B cell (primary cell): ENCODE results near the gene RPP38. TPM values are rescaled to one million over a fixed set of nuclear protein-coding genes. Genes with fewer than 3 reads are reported as not detected.

Source experiments
- ATAC-seq: fragments of 200-7000 bp; cut with Tn5 transposase; one replicate; pipeline ENCODE4 v1.10.0; 2021; ENCODE audit warnings: low read depth, mild to moderate bottlenecking, moderate number of reproducible peaks, moderate library complexity
- CTCF ChIA-PET: fragments of 350-600 bp; sonication (Branson Sonifier 250); formaldehyde crosslinking; loops from one replicate; lab custom pipeline; 2021; ENCODE audit warnings: antibody characterized with exemption, inconsistent platforms; lab: Charles Lee
- POLR2A ChIA-PET: fragments of 350-600 bp; sonication (Branson Sonifier 250); formaldehyde crosslinking; loops from one replicate; lab custom pipeline; 2021; ENCODE audit warnings: antibody characterized with exemption; lab: Charles Lee
- DNase-seq: peaks from one replicate; pipeline ENCODE4 v3.0.0; 2013
- H2AFZ ChIP-seq: 2 replicates; pipeline ENCODE4 v1.6.1; 2012; ENCODE audit warnings: mild to moderate bottlenecking, low read depth, low read length; ENCODE audit not compliant: insufficient read depth, poor library complexity, severe bottlenecking
- H3K27ac ChIP-seq, 2 donors: 1 replicate in 1 of 2; 2 replicates in 1 of 2; pipeline ENCODE4 v1.5.1; 2012 to 2013; ENCODE audit warnings: low read length in 2 of 2, mild to moderate bottlenecking in 2 of 2, moderate library complexity in 1 of 2
- H3K27me3 ChIP-seq, 4 experiments: fragments of 200-600 bp in 1 of 4; sonication (generic) in 1 of 4; replicated peaks in 1 of 4; 1 replicate in 2 of 4; 2 replicates in 2 of 4; pipeline versions ENCODE4 v1.6.1 to v1.7.0; 2013 to 2016; ENCODE audit warnings: low read length in 3 of 4, mild to moderate bottlenecking in 2 of 4, mixed read lengths in 1 of 4, moderate library complexity in 1 of 4; ENCODE audit not compliant: insufficient read depth in 4 of 4, control insufficient read depth in 3 of 4; ENCODE audit errors: control extremely low read depth in 1 of 4
- H3K36me3 ChIP-seq, 2 experiments: replicated peaks in 1 of 2; 1 replicate in 1 of 2; 2 replicates in 1 of 2; pipeline versions ENCODE4 v1.6.1 to v1.7.1; 2013; ENCODE audit warnings: low read length in 1 of 2; ENCODE audit not compliant: insufficient read depth in 2 of 2, control insufficient read depth in 1 of 2; ENCODE audit errors: control extremely low read depth in 1 of 2, extremely low read depth in 1 of 2
- H3K4me1 ChIP-seq, 2 donors: fragments of 200-600 bp in 1 of 2; sonication (generic) in 1 of 2; 1 replicate in 1 of 2; 2 replicates in 1 of 2; pipeline versions ENCODE4 v1.5.1 to v1.6.1; 2013 to 2017; ENCODE audit warnings: low read length in 2 of 2; ENCODE audit not compliant: control insufficient read depth in 2 of 2, insufficient read depth in 2 of 2
- H3K4me2 ChIP-seq: replicated peaks from 2 replicates; pipeline ENCODE3; 2012; ENCODE audit warnings: mild to moderate bottlenecking, low read depth, low read length; ENCODE audit not compliant: poor library complexity, severe bottlenecking
- H3K4me3 ChIP-seq, 5 experiments: fragments of 200-600 bp in 1 of 5; sonication (generic) in 1 of 5; 1 replicate in 3 of 5; 2 replicates in 2 of 5; pipeline versions ENCODE4 v1.5.1 to v1.7.0; 2011 to 2016; ENCODE audit warnings: low read length in 4 of 5, mild to moderate bottlenecking in 4 of 5, low read depth in 2 of 5, control low read depth in 1 of 5, moderate library complexity in 1 of 5; ENCODE audit not compliant: insufficient read depth in 1 of 5; ENCODE audit errors: control extremely low read depth in 1 of 5, extremely low read depth in 1 of 5
- H3K79me2 ChIP-seq: fragments of 200-600 bp; sonication (generic); one replicate; pipeline ENCODE4 v1.6.0; 2016; ENCODE audit warnings: low read length; ENCODE audit not compliant: control insufficient read depth, insufficient read depth
- H3K9ac ChIP-seq: fragments of 200-600 bp; sonication (generic); 2 replicates; pipeline ENCODE4 v1.6.1; 2017; ENCODE audit warnings: mild to moderate bottlenecking, low read length, moderate library complexity
- H3K9me3 ChIP-seq, 3 donors: one replicate each; pipeline versions ENCODE4 v1.6.1 to v1.7.1; 2013; ENCODE audit warnings: low read length in 2 of 3; ENCODE audit not compliant: control insufficient read depth in 2 of 3, insufficient read depth in 1 of 3; ENCODE audit errors: control extremely low read depth in 1 of 3
- H4K20me1 ChIP-seq: 2 replicates; pipeline ENCODE4 v1.6.0; 2012; ENCODE audit warnings: mild to moderate bottlenecking, low read length; ENCODE audit not compliant: insufficient read depth, control insufficient read depth, poor library complexity, severe bottlenecking
- H3K27ac Mint-ChIP-seq: one replicate; pipeline ENCODE4 v1.8.0; 2021; ENCODE audit warnings: mixed read lengths
- H3K27me3 Mint-ChIP-seq: one replicate; pipeline ENCODE4 v1.8.0; 2021; ENCODE audit warnings: mixed read lengths
- H3K4me1 Mint-ChIP-seq: one replicate; pipeline ENCODE4 v1.8.0; 2021; ENCODE audit warnings: mixed read lengths
- H3K4me3 Mint-ChIP-seq: one replicate; pipeline ENCODE4 v1.8.0; 2021; ENCODE audit warnings: mixed read lengths
- H3K9me3 Mint-ChIP-seq: one replicate; pipeline ENCODE4 v1.8.0; 2022; ENCODE audit warnings: mixed read lengths; ENCODE audit not compliant: insufficient read depth
- CTCF ChIP-seq: fragments of 200-600 bp; IDR thresholded peaks from one replicate; pipeline ENCODE4 v1.8.0; 2022; ENCODE audit warnings: antibody characterized with exemption, mild to moderate bottlenecking
- EZH2 ChIP-seq: IDR thresholded peaks from 2 replicates; pipeline ENCODE4 v1.6.1; 2012; ENCODE audit warnings: borderline replicate concordance, low read depth, mild to moderate bottlenecking, moderate library complexity, low read length; ENCODE audit not compliant: insufficient read depth, poor library complexity, severe bottlenecking
- whole genome bisulfite sequencing: methylation state at CpG from one replicate; pipeline ENCODE4 v1.1.5; 2013; ENCODE audit warnings: missing lambda C conversion rate; ENCODE audit not compliant: insufficient coverage; 5-methylcytosine and 5-hydroxymethylcytosine counted together
- intact Hi-C: fragments of 100-400 bp; cut with micrococcal nuclease; formaldehyde crosslinking; loops from one replicate; pipeline ENCODE4 v1.10.0; 2022
- polyA plus RNA-seq: library from polyadenylated mRNA; depleted of rRNA; stranded (reverse); fragments of >200 nt; gene quantifications from 2 replicates; pipeline ENCODE4 v1.2.3, GENCODE V29; 2012
- total RNA-seq, 2 donors: library from RNA; stranded (reverse); fragments of 120-200 nt in 1 of 2; gene quantifications; 1 replicate in 1 of 2; 2 replicates in 1 of 2; pipeline versions ENCODE4 v1.2.3 to v1.2.4, GENCODE V29; 2013 to 2022

The RPP38 gene
- total and polyA plus RNA-seq, 2 donors (not counting 1 experiment from before 2014, with no cell fraction given), result 12.7 to 24.8 TPM

GRCh38 chr10:15113766-15114165 is 16.6 kb downstream of the RPP38 start:
- intact Hi-C loops, result no loop called here
- Histone ChIP-seq H4K20me1 (no peaks in the 10 kb centered on the region), H3K27me3 (no peaks in the 10 kb centered on the region), H3K9me3 (no peaks in the 10 kb centered on the region), H2AFZ (no peak overlapping the region), H3K36me3 (peaks cover 0 to 10% of the 10 kb centered on the region in 2 experiments), H3K4me3 (no peak overlapping the region), H3K27ac (no peak overlapping the region), H3K79me2 (no peaks in the 10 kb centered on the region), H3K9ac (no peak overlapping the region), H3K4me1 (no peaks in the 10 kb centered on the region), H3K4me2 (no peak overlapping the region)
- 94% methylated on average over 2 of the region's 4 CpGs for WGBS
- ATAC-seq, result no peak
- DNase-seq, result no peak
- Mint-ChIP-seq H3K27me3 (no peaks in the 10 kb centered on the region), H3K27ac (no peak overlapping the region), H3K4me1 (peaks cover 2% of the 10 kb centered on the region), H3K9me3 (no peaks in the 10 kb centered on the region), H3K4me3 (no peak overlapping the region)
- ChIA-PET CTCF (interaction anchor here (1.6 kb wide), 2 partner anchors 10 to 28 kb away, joined by 4 to 5 read pairs; no protein-coding TSS in a partner anchor), POLR2A (no interaction called here)
- TF ChIP-seq EZH2, result no peak
- no peak for TF ChIP-seq CTCF

- intact Hi-C loops, result no loop called here
- Histone ChIP-seq H3K36me3 (peaks cover 0 to 20% of the 10 kb centered on the region in 2 experiments), H3K27me3 (no peaks in the 10 kb centered on the region), H3K4me3 (no peak overlapping the region), H3K27ac (no peak overlapping the region), H4K20me1 (no peaks in the 10 kb centered on the region), H3K9me3 (no peaks in the 10 kb centered on the region), H3K79me2 (no peaks in the 10 kb centered on the region), H3K4me2 (no peak overlapping the region), H2AFZ (no peak overlapping the region), H3K4me1 (no peaks in the 10 kb centered on the region), H3K9ac (no peak overlapping the region)
- H3K9me3 Mint-ChIP-seq, result no peaks in the 10 kb centered on the region
- ChIA-PET POLR2A (no interaction called here), CTCF (interaction anchor here (5.1 kb wide), 1 partner anchor 11 kb away, joined by 25 read pairs; no protein-coding TSS in a partner anchor)
- TF ChIP-seq CTCF (no peak), EZH2 (no peak)
- peaks cover 10% of the 10 kb centered on the region for H3K4me1 Mint-ChIP-seq
- DNase-seq (no peak), ATAC-seq (no peak)
- H3K27ac Mint-ChIP-seq, result no peak overlapping the region
- H3K4me3 Mint-ChIP-seq, result no peak overlapping the region
- no CpG with 5 or more reads among the region's 5 CpGs for WGBS
- H3K27me3 Mint-ChIP-seq, result no peaks in the 10 kb centered on the region
These were observed 19.1 kb downstream of the RPP38 start for GRCh38 chr10:15116225-15116624.
